HCT116 (cell line): ENCODE measurements around the gene TACC3. TPM values are rescaled to one million over a fixed set of nuclear protein-coding genes. Genes with fewer than 3 reads are reported as not detected.
A peak's percentile ranks its signal among the peaks of the same experiment; 100 is the strongest.

ENCODE experiments used
- ATAC-seq: fragments of 200-7000 bp; cut with Tn5 transposase; 2 replicates; pipeline ENCODE4 v1.9.1; 2020; ENCODE audit warnings: mild to moderate bottlenecking, moderate library complexity
- BruUV-seq: library from RNA; stranded (reverse); fragments of 400-500 nt; replicated peaks from 2 replicates; lab custom pipeline; 2021; lab: Mats Ljungman, UMichigan
- CTCF ChIA-PET: fragments of 300-600 bp; sonication (Branson Sonifier 250); formaldehyde crosslinking; loops from one replicate; lab custom pipeline; 2021; ENCODE audit warnings: antibody characterized with exemption; lab: Charles Lee
- POLR2A ChIA-PET: fragments of 300-600, 350-600 bp; sonication (Branson Sonifier 250); formaldehyde crosslinking; loops from one replicate; lab custom pipeline; 2021; ENCODE audit warnings: antibody characterized with exemption; lab: Charles Lee
- RAD21 ChIA-PET, 2 experiments: fragments of 300-600 bp; sonication (Branson Sonifier 250); formaldehyde crosslinking; loops; one replicate each; lab custom pipeline; 2023; ENCODE audit warnings: low total read pairs in 2 of 2; ENCODE audit not compliant: uncharacterized antibody in 2 of 2, unreplicated experiment in 2 of 2, low non-redundant PET in 1 of 2; lab: Charles Lee
- DNase-seq: peaks from one replicate; pipeline ENCODE4 v3.0.0-alpha.2; 2010; ENCODE audit warnings: low read depth, low spot score
- H2AFZ ChIP-seq: fragments of 200-600 bp; shearing (Covaris generic), sonication (generic); 2 replicates; pipeline ENCODE4 v1.6.1; 2017; ENCODE audit warnings: low read depth, mixed run types, mixed read lengths, antibody characterized with exemption, low read length; ENCODE audit not compliant: poor library complexity, severe bottlenecking
- H3K27ac ChIP-seq: 2 replicates; pipeline ENCODE4 v1.5.1; 2012; ENCODE audit warnings: low read depth, low read length
- H3K27me3 ChIP-seq: fragments of 200-600 bp; sonication (generic); 2 replicates; pipeline ENCODE4 v1.6.1; 2016; ENCODE audit warnings: mixed run types, low read length, mixed read lengths; ENCODE audit not compliant: insufficient read depth
- H3K36me3 ChIP-seq, 2 experiments: fragments of 200-500 bp in 1 of 2; fragments of 200-600 bp in 1 of 2; sonication (Bioruptor generic) in 1 of 2; sonication (generic) in 1 of 2; 2 replicates each; pipeline versions ENCODE4 v1.5.1 to v1.6.1; 2014 to 2016; ENCODE audit warnings: low read length in 2 of 2, inconsistent platforms in 1 of 2, mixed read lengths in 1 of 2, mixed run types in 1 of 2; ENCODE audit not compliant: insufficient read depth in 2 of 2, control insufficient read depth in 1 of 2
- H3K4me1 ChIP-seq, 2 experiments: fragments of 200-600 bp in 1 of 2; sonication (generic) in 1 of 2; 2 replicates each; pipeline versions ENCODE4 v1.5.1 to v1.6.1; 2012 to 2017; ENCODE audit warnings: low read length in 2 of 2, inconsistent platforms in 1 of 2, mild to moderate bottlenecking in 1 of 2, mixed read lengths in 1 of 2, mixed run types in 1 of 2, moderate library complexity in 1 of 2; ENCODE audit not compliant: insufficient read depth in 2 of 2, control insufficient read depth in 1 of 2
- H3K4me2 ChIP-seq: fragments of 200-600 bp; sonication (generic); 2 replicates; pipeline ENCODE4 v1.6.1; 2017; ENCODE audit warnings: mixed run types, low read length, mixed read lengths
- H3K4me3 ChIP-seq, 2 experiments: fragments of 200-600 bp in 1 of 2; sonication (generic) in 1 of 2; replicated peaks in 1 of 2; 2 replicates each; pipeline ENCODE4 v1.5.1; 2011 to 2016; ENCODE audit warnings: low read length in 2 of 2, control low read depth in 1 of 2, low read depth in 1 of 2, mild to moderate bottlenecking in 1 of 2, mixed read lengths in 1 of 2, mixed run types in 1 of 2
- H3K79me2 ChIP-seq: fragments of 200-600 bp; sonication (generic); 2 replicates; pipeline ENCODE4 v1.6.1; 2017; ENCODE audit warnings: mild to moderate bottlenecking, mixed run types, low read length, moderate library complexity, mixed read lengths; ENCODE audit not compliant: insufficient read depth
- H3K9ac ChIP-seq: fragments of 200-600 bp; sonication (generic); 2 replicates; pipeline ENCODE4 v1.6.1; 2016; ENCODE audit warnings: low read length, mixed read lengths
- H3K9me2 ChIP-seq: fragments of 200-600 bp; sonication (generic), shearing (Covaris generic); 2 replicates; pipeline ENCODE4 v1.6.1; 2017; ENCODE audit warnings: mixed run types, mild to moderate bottlenecking, moderate library complexity; ENCODE audit not compliant: insufficient read depth
- H3K9me3 ChIP-seq, 2 experiments: fragments of 200-500 bp in 1 of 2; fragments of 200-600 bp in 1 of 2; sonication (Bioruptor generic) in 1 of 2; sonication (generic) in 1 of 2; 2 replicates each; pipeline ENCODE4 v1.6.1; 2014 to 2017; ENCODE audit warnings: low read length in 2 of 2, mixed read lengths in 2 of 2, inconsistent platforms in 1 of 2, low read depth in 1 of 2, mild to moderate bottlenecking in 1 of 2, mixed run types in 1 of 2, moderate library complexity in 1 of 2; ENCODE audit not compliant: control insufficient read depth in 1 of 2, insufficient read depth in 1 of 2
- H4K20me1 ChIP-seq: fragments of 200-600 bp; sonication (generic), shearing (Covaris generic); 2 replicates; pipeline ENCODE4 v1.6.1; 2017; ENCODE audit warnings: mixed run types, mild to moderate bottlenecking, moderate library complexity; ENCODE audit not compliant: insufficient read depth
- CTCF ChIP-seq, 3 experiments: fragments of 200-600 bp in 1 of 3; sonication (generic) in 1 of 3; IDR thresholded peaks in 2 of 3; conservative IDR thresholded peaks in 1 of 3; 2 replicates each; pipeline ENCODE4 v1.5.1; 2012 to 2017; ENCODE audit warnings: low read depth in 2 of 3, low read length in 2 of 3, antibody characterized with exemption in 1 of 3, borderline replicate concordance in 1 of 3, control low read depth in 1 of 3, mild to moderate bottlenecking in 1 of 3, mixed read lengths in 1 of 3, mixed run types in 1 of 3, moderate library complexity in 1 of 3; ENCODE audit not compliant: insufficient read depth in 1 of 3
- POLR2AphosphoS5 ChIP-seq: IDR thresholded peaks from 2 replicates; pipeline ENCODE4 v1.6.1; 2011; ENCODE audit warnings: mild to moderate bottlenecking, low read depth, low read length, moderate library complexity
- RAD21 ChIP-seq: IDR thresholded peaks from 2 replicates; pipeline ENCODE4 v1.6.1; 2012; ENCODE audit warnings: low read depth, mild to moderate bottlenecking
- SIN3A ChIP-seq: IDR thresholded peaks from 2 replicates; pipeline ENCODE4 v1.6.1; 2012; ENCODE audit warnings: low read depth
- SP1 ChIP-seq: IDR thresholded peaks from 2 replicates; pipeline ENCODE4 v1.6.1; 2012; ENCODE audit warnings: low read depth
- SRF ChIP-seq: IDR thresholded peaks from 2 replicates; pipeline ENCODE4 v1.6.1; 2012; ENCODE audit warnings: low read depth
- ZBTB33 ChIP-seq: IDR thresholded peaks from 2 replicates; pipeline ENCODE4 v1.6.1; 2011; ENCODE audit warnings: mild to moderate bottlenecking, low read length, moderate library complexity; ENCODE audit not compliant: insufficient replicate concordance; ENCODE audit errors: extremely low read depth
- intact Hi-C: fragments of 100-400 bp; cut with micrococcal nuclease; formaldehyde crosslinking; loops from 2 replicates; pipeline ENCODE4 v1.10.0; 2022
- total RNA-seq: library from RNA; stranded (reverse); gene quantifications from one replicate; pipeline ENCODE4 v1.2.1, GENCODE V29; 2021; ENCODE audit not compliant: unreplicated experiment

The TACC3 gene
- total RNA-seq, 1 experiment from 2014 or later = 106 TPM

GRCh38 chr4:1713003-1713851 lies 8.1 kb upstream of the TACC3 start (continued):
- TF ChIP-seq ZBTB33 (no peak), SP1 (no peak), SRF (no peak)

- RAD21 ChIA-PET = no interaction called here
- Histone ChIP-seq H3K9me3 (no peaks in the 10 kb centered on the region), H3K9me2 (no peaks in the 10 kb centered on the region), H3K36me3 (peaks cover 0 to 10% of the 10 kb centered on the region in 2 experiments; a peak in 2 of 4 replicates), H3K79me2 (peaks cover 84% of the 10 kb centered on the region), H3K27ac (peak overlapping the region; percentile 100), H3K4me2 (peak overlapping the region; percentile 92), H3K4me1 (peaks cover 11 to 36% of the 10 kb centered on the region in 2 experiments; a peak in 3 of 4 replicates), H3K4me3 (no peak overlapping the region), H2AFZ (no peak overlapping the region), H4K20me1 (peaks cover 13% of the 10 kb centered on the region; the same call in 1 of the 2 replicates), H3K27me3 (no peaks in the 10 kb centered on the region), H3K9ac (peak overlapping the region; percentile 95)
- POLR2A ChIA-PET = no interaction called here
- TF ChIP-seq SIN3A = no peak
- no peak for TF ChIP-seq CTCF (IDR thresholded peaks at IDR 0.05 in 2 of 3, conservative IDR thresholded peaks at IDR 0.05 in 1 of 3; ENCODE audit: borderline replicate concordance in 1 of 3, insufficient read depth in 1 of 3, low read depth in 2 of 3, low read length in 2 of 3)
- no peak for TF ChIP-seq RAD21
- TF ChIP-seq POLR2AphosphoS5 = no peak
- no peak for ATAC-seq
- no TSS peak for BruUV-seq
- intact Hi-C loops = no loop called here
- no peak for DNase-seq
- CTCF ChIA-PET = interaction anchor here (1.0 to 1.6 kb wide), 2 partner anchors 12 to 15 kb away, joined by 3 to 4 read pairs; no protein-coding TSS in a partner anchor
Observed at GRCh38 chr4:1714303-1715001, 6.9 kb upstream of the TACC3 start.
